GM18511 (cell line): ENCODE measurements around the gene POLA2.
"Not testable (repeated sequence)": the region's sequence is repeated elsewhere in the genome, so short reads cannot be mapped to it uniquely, and the experiment has no call there.

ENCODE experiments used
- ATAC-seq: cut with Tn5 transposase; IDR thresholded peaks from one replicate; pipeline ENCODE4 v1.9.1; 2021; ENCODE audit warnings: mild to moderate bottlenecking, moderate library complexity; ENCODE audit not compliant: unreplicated experiment

POLA2 gene, protein sequence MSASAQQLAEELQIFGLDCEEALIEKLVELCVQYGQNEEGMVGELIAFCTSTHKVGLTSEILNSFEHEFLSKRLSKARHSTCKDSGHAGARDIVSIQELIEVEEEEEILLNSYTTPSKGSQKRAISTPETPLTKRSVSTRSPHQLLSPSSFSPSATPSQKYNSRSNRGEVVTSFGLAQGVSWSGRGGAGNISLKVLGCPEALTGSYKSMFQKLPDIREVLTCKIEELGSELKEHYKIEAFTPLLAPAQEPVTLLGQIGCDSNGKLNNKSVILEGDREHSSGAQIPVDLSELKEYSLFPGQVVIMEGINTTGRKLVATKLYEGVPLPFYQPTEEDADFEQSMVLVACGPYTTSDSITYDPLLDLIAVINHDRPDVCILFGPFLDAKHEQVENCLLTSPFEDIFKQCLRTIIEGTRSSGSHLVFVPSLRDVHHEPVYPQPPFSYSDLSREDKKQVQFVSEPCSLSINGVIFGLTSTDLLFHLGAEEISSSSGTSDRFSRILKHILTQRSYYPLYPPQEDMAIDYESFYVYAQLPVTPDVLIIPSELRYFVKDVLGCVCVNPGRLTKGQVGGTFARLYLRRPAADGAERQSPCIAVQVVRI

GRCh38 chr11:65261591-65262380 lies at the start of gene POLA2:
POLA2 (plus strand) TSS chr11:65261962; CDS start chr11:65262293, 331 bp downstream.
- ATAC-seq: peak; percentile 77

- ATAC-seq: no peak
These were observed 49.4 kb upstream of the POLA2 start for GRCh38 chr11:65212226-65212801.

DNA sequence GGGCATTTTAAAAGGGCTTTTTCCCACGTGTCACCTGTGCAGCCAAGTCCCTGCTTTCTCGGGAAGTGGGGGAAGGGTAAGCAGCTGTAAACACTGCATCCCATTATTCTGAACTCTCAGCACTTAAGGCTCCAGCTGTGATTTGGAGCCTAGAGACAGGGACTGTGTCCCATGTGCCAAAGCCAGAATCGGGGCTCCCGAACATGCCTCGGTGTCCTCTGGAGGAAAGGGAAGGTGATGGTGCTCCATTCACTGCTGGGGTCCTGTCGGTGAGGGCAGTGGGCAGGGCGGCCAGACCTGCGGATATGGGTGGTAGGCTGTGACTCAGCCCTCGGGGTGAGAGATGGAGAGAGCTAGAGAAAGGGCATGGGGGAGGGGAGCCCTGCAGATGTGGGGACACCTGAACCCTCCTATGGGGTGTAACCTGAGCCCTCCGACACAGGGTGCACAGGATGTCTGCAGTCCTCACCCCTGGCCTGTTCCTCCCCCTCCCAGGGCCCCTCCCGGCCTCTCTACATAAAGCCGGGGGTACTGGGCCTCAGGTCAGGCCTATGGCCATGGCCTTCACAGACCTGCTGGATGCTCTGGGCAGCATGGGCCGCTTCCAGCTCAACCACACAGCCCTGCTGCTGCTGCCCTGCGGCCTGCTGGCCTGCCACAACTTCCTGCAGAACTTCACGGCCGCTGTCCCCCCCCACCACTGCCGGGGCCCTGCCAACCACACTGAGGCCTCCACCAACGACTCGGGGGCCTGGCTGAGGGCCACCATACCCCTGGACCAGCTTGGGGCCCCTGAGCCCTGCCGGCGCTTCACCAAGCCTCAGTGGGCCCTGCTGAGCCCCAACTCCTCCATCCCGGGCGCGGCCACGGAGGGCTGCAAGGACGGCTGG lies 48.2 kb upstream of the POLA2 start:
- no peak for ATAC-seq

DNA sequence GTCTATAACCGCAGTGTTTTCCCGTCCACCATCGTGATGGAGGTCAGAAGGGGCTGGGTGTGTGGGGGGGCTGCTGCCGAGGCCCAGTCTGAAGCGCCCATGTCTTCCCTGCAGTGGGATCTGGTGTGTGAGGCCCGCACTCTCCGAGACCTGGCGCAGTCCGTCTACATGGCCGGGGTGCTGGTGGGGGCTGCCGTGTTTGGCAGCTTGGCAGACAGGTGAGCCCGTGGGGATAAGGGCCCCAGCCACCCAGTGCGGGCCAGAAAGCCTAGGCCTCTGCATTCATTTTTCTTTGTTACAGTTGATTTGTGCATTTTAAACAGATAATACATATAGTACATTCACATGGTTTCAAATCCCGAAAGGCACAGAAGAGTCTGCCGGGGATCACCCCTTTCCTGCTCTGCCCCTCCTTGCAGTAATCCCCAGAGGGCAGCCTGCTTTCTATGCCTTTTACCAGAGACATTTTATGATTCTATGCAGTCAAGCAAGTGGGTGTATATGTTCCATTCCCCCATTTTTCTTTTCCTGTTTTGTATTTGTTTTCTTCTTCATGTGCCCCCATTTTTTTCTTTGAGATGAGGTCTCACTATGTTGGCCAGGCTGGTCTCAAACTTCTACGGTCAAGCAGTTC lies 47.4 kb upstream of the POLA2 start:
- no peak for ATAC-seq

GRCh38 chr11:65215441-65216076 lies 46.2 kb upstream of the POLA2 start:
- no peak for ATAC-seq

DNA sequence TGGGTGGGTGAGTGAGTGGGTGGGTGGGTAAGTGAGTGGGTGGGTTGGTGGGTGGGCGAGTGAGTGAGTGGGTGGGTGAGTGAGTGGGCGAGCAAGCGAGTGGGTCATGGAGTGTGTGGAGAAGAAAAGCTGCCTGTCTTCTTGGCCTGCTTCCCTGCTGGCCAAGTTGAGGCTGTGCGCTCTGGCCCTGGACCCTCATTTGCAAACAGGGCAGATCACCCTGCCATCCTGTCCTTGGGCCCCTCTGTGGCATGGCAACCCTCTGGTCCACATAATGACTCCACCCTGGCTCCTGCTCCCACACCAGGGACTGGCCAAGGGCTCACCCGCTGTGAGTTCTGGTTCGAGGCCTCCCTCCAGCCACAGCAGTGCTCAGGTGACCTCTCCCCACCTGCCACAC lies 44.9 kb upstream of the POLA2 start:
- ATAC-seq: no peak

- ATAC-seq: no peak
These were observed 44.0 kb upstream of the POLA2 start for GRCh38 chr11:65217441-65218423.

DNA sequence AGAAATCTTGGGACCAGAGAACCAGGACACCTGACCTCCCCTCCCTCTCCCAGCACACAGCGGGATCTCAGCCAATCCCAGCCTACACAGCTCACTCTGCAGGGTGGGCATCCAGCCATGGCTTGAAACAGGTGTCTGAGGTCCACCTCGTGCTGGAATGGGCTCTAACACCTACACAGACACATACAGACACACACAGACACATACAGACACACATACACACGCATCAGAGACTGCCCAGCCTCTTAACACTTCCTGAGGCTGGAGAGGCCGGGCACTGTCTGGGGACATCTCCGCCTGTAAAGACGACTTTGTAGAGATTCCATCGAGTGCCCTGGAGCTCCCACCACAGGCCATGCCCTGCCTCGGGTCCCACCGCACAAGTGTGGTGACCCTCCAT lies 43.3 kb upstream of the POLA2 start:
- no peak for ATAC-seq

DNA sequence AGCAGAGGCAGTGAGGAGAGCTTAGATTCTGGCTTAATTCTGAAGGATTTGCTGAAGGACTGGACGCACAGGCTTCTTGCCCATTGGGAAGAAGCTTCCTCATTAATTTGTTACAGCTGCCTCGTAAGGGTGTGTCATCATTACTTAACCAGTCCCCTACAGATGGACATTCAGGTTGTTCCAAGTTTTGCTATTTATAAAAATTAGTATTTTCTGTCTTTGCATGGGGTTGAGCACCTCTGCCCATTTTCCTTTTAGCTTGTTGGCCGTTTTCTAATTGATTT lies 41.9 kb upstream of the POLA2 start:
- no peak for ATAC-seq

DNA sequence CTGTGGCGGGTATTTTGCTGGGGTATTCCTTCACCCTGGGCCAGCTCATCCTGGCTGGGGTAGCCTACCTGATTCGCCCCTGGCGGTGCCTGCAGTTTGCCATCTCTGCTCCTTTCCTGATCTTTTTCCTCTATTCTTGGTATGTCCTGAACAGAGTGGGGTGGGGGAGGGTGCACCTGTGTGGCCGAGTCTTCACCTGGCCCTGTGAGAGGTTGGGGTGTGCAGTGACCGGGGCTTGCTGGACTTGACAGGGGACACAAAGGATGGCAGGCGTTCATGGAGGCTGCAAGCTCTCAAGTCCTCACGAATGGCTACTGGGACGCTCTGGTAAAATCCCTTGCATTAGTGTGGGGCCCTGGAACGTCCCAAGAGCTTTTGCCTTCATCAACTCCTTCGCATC lies 40.7 kb upstream of the POLA2 start:
- no peak for ATAC-seq

- ATAC-seq: no peak
These were observed 38.8 kb upstream of the POLA2 start for GRCh38 chr11:65223011-65223410.

DNA sequence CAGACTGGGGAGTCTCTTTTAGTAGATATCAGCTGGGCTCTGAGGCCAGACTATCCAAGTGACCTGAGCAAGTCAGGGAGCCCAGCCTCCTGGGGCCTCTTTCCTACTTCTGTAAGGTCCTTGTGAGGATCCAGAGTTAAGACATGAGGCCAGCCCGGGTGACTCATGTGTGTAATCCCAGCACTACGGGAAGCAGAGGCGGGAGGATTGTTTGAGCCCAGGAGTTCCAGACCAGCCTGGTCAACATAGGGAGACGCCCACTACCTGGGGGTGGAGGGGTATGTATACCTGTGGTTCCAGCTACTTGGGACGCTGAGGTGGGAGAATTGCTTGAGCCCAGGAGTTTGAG lies 36.9 kb upstream of the POLA2 start:
- no peak for ATAC-seq

DNA sequence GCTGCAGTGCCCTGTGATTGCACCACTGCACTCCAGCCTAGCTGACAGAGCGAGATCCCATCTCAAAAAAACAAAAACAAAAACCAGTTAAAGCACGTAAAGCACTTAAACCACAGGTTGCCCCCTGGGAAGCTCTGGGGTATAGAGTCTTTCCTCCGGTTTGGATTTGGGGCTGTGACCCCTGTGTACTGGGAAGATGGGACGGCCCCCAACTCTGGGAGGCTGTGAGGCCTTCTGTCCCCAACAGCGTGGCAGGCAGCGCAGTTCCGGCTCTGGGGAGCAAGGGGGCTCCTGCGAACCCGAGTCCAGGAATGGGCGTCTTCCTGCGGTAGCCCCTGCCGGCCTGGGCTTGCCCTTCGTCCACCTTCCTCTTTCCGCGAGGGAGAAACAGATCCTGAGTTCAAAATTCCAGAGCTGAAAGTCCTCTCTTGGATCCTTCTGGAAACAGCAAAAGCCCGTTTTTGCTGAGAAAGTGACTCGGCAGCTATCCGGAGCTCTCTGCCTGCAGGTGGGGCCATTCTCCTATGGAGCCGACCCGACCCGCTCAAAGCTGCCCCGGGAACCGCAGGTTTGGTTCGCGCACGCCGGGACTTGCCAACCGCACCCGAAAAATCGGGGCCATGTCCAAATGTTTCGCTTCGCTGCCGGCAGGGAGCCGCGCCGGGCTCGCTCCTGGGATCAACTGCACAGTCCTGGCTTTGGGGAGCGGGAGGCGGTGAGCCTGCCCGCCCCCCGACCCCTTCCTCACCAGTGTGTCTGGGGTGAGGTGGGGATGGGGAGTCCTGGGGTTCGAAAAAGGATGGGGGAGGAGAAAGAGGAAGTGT lies 36.3 kb upstream of the POLA2 start:
- ATAC-seq: no peak

GRCh38 chr11:65226103-65226442 lies 35.7 kb upstream of the POLA2 start:
- no peak for ATAC-seq

GRCh38 chr11:65227879-65228278 lies 33.9 kb upstream of the POLA2 start:
- no peak for ATAC-seq

DNA sequence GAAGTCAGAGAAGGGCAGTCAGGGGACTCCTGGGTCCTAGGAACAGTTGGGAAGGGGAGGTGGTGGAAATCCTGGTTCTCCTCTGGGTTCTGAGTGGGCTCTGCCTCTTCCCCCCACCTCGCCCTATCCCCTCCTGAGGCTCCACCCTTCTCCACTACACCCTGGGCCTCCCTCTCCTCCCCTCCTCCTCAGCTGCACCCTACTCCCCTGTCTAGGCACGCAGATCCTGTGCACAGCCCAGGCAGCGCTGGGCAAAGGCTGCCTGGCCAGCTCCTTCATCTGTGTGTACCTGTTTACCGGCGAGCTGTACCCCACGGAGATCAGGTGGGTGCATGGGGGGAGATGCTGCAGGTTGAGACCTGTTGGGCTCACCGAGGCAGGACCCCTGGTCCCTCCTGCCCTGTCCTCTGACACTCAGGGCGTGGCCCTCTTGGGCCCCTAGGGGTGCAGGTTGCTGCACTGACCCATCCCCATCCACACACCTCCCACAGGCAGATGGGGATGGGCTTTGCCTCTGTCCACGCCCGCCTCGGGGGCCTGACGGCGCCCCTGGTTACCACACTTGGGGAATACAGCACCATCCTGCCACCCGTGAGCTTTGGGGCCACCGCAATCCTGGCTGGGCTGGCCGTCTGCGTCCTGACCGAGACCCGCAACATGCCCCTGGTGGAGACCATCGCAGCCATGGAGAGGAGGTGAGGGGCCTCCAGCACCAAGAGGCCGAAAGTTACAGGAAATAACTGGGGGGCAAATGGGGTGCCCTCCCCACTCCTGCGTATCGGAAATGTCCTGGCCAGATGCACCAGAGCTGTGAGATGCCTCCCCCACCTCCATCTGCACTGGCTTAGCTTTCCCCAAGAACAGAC lies 25.3 kb upstream of the POLA2 start:
- no peak for ATAC-seq

- not testable (repeated sequence) for ATAC-seq
These were observed 23.5 kb upstream of the POLA2 start for GRCh38 chr11:65238302-65238701.
